HG02610 (cell line): Measurements from ENCODE around the gene ANXA8.
A peak's percentile ranks its signal among the peaks of the same experiment; 100 is the strongest.
"Not testable (repeated sequence)": the region's sequence is repeated elsewhere in the genome, so short reads cannot be mapped to it uniquely, and the experiment has no call there.

Experiments
- ATAC-seq: cut with Tn5 transposase; IDR thresholded peaks from one replicate; pipeline ENCODE4 v1.9.1; 2021; ENCODE audit warnings: mild to moderate bottlenecking, moderate library complexity; ENCODE audit not compliant: unreplicated experiment

The ANXA8 gene, protein sequence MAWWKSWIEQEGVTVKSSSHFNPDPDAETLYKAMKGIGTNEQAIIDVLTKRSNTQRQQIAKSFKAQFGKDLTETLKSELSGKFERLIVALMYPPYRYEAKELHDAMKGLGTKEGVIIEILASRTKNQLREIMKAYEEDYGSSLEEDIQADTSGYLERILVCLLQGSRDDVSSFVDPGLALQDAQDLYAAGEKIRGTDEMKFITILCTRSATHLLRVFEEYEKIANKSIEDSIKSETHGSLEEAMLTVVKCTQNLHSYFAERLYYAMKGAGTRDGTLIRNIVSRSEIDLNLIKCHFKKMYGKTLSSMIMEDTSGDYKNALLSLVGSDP

DNA sequence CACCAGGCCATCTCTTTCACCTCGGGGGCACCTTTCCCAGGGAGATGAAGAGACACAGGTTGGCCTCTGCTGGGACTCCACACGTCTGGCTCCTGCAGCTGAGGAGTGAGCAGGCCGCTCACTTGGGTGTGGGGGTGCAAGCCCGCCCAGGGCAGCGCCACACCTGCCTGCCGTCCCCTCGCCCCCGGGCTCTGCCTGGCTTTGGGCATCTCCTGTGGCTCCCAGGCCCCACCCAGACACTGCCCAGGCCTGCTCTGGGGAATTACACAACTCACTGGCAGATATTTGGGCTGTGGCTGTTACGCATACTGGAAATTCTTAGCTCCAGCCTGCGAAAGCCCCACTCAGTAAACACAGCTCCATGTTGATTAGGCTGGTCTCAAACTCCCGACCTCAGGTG lies at the start of gene ANXA8:
ANXA8 (minus strand) TSS at position 193 of the 400 bp plus-strand sequence; CDS start at position 11, 182 bp downstream.
- not testable (repeated sequence) for ATAC-seq

DNA sequence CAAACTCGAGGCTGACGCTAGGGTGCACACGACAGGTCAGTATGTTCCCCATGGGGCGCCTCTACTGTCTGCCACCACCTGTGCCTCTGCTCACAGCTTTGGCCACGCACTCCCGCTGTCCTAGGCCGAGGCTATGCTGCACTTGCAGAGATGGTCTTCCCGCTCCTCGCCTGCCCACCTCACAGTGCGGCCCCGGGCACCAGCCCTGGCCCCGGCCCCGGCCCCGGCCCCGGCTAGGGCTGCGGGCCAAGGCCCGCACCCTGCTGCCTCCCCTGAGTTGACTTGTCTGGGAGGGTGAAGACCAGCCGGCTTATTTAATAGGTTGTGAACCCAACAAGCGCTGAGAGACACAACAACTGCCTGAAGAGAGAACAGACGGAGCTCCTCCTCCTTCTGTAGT lies 39.6 kb upstream of the ANXA8 start, which contains the start of gene AGAP9:
AGAP9 (minus strand) TSS at position 164 of the 400 bp plus-strand sequence; CDS start at position 52, 112 bp downstream.
- ATAC-seq, result not testable (repeated sequence)

DNA sequence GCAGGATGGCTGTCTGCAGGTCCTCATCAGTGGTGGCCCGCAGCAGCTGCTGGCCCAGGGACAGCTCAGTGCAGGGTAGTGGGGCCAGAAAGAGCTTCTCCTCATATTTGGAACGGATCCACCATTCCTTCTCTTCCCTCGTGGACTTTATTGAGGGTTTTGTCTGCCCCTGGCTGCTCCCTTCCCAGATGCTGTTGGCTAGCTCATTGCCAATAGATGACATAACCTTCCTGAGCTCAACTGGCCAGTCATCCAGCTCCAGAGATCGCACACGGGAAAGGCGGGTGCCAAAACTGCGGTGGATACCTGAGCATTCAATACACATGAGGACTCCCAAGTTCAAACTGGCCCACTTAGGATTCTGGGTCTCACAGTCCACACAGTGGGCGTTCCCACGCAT lies 18.4 kb upstream of the ANXA8 start:
- not testable (repeated sequence) for ATAC-seq

DNA sequence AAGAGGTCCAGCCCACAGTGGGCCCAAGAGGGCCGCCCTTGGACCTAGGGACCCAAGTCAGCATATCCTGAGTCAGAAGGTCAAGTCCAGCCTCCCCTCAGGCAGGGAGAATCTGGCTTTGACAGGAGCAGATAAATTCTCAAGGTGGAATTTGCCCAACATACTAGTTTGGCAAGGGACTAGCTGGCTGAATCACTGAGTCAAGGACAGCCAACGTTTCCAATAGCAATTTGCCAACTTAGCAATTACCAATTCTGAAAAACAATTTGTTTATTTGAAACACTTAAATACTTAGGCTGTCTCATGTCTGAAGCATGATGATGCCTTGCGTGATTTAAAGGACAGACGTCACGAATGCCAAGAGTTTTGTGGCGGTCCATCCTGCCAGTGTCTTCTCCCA lies 10.3 kb upstream of the ANXA8 start:
- not testable (repeated sequence) for ATAC-seq

DNA sequence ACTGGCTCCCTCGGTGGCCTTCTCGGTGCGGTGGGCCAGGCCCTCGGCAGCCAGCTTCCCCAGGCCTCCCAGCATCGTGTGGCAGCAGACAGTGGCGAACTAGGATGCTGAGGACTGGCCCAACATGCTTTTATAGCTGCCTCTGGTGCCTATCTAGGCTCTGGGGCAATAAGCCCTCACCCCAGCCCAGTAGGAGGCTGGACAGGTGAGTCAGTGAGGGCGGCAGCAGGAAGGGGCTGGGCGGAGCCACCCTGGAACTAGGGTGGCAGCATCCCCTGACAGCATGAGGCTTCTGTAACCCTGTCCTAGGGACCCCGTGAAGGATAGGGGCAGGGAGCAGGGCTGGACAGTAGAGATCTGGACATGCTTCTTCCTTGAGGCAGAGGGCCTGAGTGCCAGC lies 7.7 kb upstream of the ANXA8 start, which contains the start of gene FAM25G:
FAM25G (minus strand) TSS at position 101 of the 400 bp plus-strand sequence; CDS start at position 75, 26 bp downstream.
- not testable (repeated sequence) for ATAC-seq

DNA sequence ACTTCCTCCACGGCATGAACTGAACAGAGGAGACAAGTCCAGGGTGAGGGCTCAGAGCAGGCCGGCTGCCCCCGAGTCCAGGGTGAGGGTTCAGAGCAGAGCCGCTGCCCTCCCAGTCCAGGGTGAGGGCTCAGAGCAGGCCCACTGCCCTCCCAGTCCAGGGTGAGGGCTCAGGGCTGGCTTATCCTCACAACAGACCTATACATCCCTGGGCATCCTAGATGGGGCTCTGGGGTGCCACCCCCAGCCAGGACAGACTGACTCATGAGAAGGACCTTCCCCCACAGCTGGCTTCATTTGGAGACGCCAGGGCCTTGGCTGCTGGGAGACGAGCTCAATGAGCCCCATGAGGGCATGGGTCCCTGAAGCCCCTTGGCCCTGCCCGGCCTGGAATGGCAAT lies 5.7 kb upstream of the ANXA8 start:
- not testable (repeated sequence) for ATAC-seq

DNA sequence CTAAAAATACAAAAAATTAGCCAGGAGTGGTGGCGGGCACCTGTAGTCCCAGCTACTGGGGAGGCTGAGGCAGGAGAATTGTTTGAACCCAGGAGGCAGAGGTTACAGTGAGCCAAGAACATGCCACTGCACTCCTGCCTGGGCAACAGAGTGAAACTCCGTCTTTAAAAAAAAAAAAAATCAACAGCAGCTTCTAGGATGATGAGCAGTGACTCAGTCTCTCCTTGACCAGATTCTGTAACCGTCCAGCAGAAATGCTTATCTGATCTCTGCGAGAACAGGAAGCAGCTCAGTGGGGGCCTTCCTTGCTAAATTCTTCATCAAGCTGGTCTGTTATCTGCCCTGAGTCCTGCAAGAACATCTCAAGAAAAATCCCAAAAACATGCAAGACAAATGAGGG lies 2.0 kb upstream of the ANXA8 start:
- not testable (repeated sequence) for ATAC-seq

DNA sequence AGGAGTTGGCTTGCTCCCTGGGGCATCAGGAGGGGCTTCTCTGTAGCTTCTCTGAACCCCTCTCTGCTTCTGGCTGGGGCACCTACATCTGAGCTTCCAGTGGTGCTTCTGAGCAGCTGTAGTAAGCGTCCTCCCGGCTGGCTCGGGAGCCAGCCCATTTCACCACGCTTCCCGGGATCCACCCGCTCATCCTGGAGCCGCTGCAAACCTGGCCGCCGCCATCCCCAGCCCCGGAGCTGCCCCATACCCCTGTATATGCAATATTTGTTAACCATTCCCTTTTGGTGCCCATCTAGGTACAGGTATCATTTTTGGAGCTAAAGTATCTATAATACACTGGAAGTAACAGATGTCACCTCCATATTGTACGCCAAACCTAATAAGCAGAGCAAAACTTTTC lies 871 bp upstream of the ANXA8 start:
- not testable (repeated sequence) for ATAC-seq

DNA sequence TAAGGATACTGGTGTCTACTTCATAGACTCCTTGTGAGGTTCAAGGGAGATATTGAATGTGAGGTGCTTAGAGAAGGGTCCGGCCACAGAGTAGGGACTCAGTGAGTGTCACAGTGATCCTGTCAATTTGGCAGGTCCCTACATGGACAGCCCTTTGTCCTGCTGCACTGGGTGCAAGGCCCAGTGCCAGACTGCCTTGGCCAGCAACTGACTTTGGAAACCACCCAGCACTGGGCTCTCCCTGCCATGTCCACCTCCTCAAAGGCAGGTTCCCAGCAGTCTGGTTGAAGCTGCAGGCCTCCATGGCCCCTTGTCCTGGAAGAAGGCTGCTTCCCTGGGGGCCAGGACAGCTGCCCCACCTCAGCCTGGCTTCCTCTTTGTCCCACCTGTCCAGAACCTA lies 1.5 kb downstream of the ANXA8 start:
- ATAC-seq, result not testable (repeated sequence)

DNA sequence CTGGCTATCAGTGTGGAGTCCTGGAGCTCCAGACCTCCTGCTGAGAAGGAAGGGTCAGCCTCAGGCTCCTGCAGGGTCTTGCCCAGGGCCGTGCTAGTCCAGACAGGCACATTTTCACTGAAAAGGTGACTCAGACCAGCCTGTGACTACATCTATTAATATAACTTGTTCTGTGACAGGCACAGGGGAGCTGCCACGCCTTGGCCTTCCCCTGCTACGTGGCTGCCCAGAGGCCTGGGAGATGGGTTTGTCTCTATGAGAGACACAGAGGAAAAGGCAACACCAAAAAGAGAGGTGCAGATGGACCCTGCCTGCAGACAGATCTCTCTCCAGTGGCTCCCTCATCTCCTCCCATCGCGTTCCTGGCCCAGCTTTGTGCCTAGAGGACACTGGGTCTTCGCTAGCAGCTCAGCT lies 2.1 kb downstream of the ANXA8 start:
- not testable (repeated sequence) for ATAC-seq

DNA sequence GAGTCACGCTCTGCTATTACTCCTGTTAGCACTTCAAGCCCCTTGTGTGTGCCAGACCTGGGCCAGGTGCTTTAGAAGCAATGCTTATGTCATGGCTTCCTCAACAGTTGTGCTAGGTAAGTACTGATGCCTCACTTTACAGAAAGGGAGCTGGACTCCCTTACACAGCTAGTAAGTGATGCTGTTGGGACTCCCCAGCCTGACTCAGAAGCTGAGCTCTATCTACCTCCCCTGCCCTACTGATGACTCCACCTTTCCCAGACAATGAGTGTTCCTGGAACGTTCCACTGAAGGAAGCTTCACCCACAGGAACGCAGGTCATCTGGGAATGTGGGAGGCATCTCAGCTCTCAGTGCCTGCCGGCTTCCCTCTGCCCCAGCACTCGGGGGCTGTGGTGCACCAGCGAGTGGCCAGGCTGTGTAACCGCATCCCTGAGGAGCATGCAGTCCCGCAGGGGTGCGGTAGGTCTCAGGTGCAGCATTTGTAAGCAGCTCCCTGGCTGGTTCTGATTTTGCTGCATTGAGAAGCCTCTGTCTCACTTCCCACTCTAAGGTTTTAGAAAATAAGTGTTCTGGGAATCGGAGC lies 2.6 kb downstream of the ANXA8 start:
- ATAC-seq, result not testable (repeated sequence)

DNA sequence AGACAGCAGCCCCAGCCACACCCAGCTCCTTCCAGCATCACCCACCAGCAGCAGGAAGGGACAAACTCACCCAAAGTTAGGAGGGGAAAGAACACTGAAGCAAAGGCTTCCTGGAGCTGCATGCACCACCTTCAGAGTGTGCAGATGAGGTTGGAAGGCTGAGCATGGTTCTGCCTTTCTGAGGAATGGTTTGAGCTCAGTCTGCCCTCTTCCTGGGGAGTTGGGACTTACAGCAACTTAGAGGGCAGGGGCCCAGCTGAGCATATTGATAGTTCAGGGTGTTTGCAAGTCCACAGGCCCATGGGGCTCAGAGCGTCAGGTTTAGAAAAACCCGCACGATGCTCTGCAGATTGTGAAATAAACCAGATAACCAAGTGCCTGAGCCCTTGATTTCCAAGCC lies 3.8 kb downstream of the ANXA8 start:
- ATAC-seq, result not testable (repeated sequence)

DNA sequence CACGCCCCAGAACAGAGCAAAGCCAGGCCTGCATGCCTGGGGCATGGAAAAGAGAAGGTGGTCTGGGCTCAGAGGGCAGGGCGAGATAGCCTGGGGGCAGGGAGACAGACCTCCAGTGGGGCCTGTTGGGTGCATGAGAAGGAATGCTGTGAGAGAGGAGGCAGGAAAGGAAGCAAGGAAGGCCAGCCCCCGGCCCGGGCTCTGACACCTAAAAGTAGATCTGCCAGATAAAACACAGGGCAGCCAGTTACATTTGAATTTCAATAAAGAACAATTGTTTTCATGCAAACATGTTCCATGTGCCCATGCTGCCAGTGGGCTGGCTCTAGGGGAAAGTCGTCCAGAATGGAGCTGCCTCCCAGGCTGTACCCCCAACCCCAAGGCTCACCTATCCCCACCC lies 5.8 kb downstream of the ANXA8 start:
- ATAC-seq, result not testable (repeated sequence)

DNA sequence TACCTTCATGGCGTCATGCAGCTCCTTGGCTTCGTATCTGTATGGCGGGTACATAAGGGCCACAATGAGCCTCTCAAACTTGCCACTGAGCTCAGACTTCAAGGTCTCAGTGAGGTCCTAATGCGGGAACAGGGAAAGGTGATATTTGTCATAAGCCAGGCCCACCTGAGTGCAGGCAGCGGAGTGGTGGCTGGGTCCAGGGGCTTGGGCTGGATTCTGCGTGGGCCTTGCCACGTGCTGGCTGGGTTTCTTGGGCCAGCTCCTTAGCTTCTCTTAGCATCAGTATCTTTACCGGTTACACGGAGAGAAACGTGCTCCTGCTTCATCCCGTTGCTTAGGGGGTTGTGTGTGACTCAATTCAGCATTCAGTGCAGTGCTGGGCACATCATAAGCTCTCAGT lies 6.8 kb downstream of the ANXA8 start:
- ATAC-seq, result not testable (repeated sequence)

DNA sequence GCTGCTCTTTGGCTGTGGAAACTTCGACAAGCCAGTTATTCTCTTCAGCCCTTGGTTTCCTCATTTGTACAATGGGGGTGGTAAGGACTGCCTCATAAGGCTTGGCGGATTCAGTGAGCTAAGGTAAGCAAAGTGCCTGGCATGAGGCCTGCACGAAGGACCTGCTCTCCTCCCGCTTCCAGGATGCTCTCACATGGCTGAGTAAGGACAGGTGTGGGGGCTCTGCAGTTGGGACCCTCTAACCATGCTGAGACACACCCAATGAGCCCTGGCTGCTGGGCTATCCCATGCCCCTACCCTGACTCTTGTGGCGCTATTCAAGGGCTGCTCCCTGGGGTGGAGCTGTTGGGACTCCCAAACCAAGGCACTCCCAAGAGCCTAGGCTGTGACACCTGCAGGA lies 8.8 kb downstream of the ANXA8 start:
- not testable (repeated sequence) for ATAC-seq

DNA sequence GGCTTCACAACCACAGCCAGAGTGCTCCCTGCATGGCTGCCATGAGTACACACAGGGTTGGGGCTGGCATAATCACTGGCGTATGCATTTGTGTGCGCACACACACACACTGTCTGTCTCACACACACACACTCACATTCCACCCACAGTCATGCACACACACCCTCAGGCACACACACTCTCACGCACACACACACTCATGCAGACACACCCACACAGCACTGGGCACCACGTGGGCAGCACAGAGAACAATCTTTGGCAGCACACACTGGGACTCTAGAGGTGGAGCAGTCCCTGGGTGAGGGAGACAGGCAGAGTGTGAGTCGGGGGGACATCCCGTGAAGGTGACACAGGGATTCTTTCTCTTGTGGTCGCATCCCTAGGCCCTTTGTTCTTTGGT lies 10.4 kb downstream of the ANXA8 start:
- not testable (repeated sequence) for ATAC-seq

DNA sequence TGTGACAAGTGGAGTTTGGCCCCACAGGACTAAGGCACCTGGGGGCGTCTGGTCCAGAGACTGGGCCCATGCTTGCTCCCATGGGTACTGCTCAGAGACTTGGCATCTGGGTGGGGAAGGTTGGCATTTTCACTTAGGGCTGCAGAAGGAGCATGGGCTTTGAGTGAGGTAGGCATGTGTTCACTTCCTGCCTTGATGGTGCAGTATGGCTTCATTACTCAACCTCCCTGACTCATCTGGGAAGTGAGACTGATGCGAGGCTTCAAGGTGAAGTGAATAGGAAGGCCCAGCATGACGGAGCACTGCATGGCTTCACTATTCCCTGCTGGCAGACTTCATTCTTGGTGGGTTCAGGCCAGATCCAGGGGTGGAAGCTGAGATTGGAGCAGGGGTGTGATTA lies 11.3 kb downstream of the ANXA8 start:
- ATAC-seq, result peak; percentile 78

DNA sequence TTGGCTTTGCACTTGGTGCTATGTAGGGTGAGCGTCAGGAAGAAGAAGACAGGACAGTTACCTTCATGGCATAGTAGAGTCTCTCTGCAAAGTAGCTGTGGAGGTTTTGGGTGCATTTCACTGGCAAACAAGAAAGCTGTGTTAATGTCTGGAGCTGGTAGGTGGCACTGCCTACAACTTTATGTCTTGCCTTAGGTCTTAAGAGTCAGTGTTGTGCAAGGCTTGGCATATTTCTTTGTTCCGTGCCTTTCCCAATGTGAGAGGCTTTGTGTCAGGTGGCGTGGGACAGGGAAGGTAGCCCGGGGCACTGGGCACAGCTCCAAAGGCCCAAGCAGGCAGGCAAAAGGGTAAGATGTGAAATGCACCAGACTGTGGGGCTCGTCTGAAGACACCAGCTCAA lies 11.8 kb downstream of the ANXA8 start:
- not testable (repeated sequence) for ATAC-seq

DNA sequence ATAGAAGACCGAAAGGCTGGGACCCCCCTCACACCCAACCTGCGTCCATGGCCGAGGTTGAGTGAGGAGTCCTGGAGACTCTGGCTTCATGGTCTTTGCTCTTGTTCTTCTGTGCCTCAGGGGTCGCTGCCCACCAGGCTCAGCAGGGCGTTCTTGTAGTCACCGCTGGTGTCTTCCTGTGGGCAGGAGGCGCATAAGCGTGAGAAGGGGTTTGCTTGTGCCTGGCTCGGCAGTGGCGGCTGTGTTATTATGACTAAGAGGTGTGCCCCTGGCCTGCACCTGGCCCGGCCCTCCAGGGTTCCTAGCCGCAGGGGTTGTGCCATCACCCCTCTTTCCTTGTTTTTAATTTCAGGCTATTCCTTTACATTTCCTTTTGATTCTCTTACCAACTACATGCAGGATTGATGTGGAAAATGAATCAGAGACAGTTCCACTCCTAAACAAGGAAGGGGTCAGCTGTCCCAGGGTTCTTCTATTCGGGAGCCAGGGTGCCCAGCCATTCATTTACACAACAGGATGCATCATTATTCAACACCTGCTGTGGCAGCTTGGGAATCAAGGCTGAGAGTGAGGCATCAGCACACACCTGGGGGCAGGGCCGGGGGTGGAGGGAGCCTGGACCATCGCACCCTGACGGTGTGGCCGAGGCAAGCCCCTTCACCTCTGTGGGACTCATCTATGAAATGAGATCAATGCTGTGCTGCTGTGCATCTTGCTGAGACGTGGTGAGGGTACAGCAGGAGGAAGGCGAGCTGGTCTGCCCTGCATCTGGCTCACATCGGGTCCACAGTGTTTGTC lies 15.0 kb downstream of the ANXA8 start:
- ATAC-seq, result not testable (repeated sequence)

DNA sequence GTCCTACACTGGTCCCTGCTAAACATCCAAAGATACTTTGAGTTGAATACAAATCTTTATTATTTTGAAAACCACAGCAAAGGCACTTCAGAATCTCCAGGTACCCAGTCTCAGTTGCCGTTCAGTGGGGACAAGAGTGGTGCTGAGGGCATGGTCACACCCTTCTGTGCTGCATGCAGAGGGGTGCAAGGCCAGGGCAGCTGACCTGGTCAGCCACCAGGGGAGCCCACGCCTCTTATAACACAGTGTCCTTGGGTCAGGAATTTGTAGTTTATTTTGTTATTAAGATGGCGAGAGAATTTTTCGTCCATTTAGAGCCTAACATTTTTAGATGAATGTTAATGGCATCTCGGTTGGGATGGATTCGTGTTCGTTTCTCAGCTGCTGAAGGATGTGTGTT lies 16.0 kb downstream of the ANXA8 start:
- ATAC-seq, result not testable (repeated sequence)

DNA sequence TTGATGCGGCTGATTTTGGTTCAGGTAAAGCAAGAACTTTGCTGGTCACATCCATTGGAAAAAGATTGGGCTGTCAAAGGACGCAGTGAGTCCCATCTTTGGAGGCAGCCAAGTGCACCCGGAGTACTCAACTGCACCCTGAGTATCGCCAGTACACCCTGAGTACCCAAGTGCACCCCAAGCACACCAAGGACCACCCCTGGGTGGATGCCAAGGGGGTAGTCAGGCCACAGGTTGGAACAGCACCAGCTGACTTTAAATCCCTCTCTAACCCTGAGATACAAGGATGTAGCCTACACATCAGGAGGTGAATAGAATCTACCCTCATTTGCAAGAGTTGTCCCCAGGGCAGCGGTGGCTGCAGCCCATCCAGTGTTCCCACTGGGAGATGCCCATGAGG lies 16.5 kb downstream of the ANXA8 start:
- not testable (repeated sequence) for ATAC-seq
